HG02943 (cell line): ENCODE measurements around the gene XYLT2.

Experiments
- ATAC-seq: cut with Tn5 transposase; IDR thresholded peaks from one replicate; pipeline ENCODE4 v1.9.1; 2021; ENCODE audit warnings: mild to moderate bottlenecking, low read depth, moderate library complexity; ENCODE audit not compliant: unreplicated experiment

The XYLT2 gene

GRCh38 chr17:50361561-50362480 is 15.9 kb downstream of the XYLT2 start:
- no peak for ATAC-seq

- no peak for ATAC-seq
These were observed 16.7 kb downstream of the XYLT2 start for GRCh38 chr17:50362661-50363060.

- ATAC-seq = no peak
These were observed 17.5 kb downstream of the XYLT2 start for GRCh38 chr17:50363217-50364060.

- no peak for ATAC-seq
These were observed 18.1 kb downstream of the XYLT2 start for GRCh38 chr17:50364061-50364458.

- ATAC-seq = no peak
These were observed 18.8 kb downstream of the XYLT2 start for GRCh38 chr17:50364715-50365114.

- no peak for ATAC-seq
These were observed 19.2 kb downstream of the XYLT2 start for GRCh38 chr17:50365165-50365564.

- ATAC-seq = no peak
These were observed 19.9 kb downstream of the XYLT2 start for GRCh38 chr17:50365649-50366393.

GRCh38 chr17:50367401-50367800 is 21.5 kb downstream of the XYLT2 start:
- no peak for ATAC-seq

- ATAC-seq = no peak
These were observed 24.1 kb downstream of the XYLT2 start for GRCh38 chr17:50370052-50370451.

- no peak for ATAC-seq
These were observed 25.6 kb downstream of the XYLT2 start for GRCh38 chr17:50371526-50371925.

- ATAC-seq = no peak
These were observed 26.4 kb downstream of the XYLT2 start for GRCh38 chr17:50372222-50372757.

GRCh38 chr17:50372758-50373556 is 27.0 kb downstream of the XYLT2 start, which contains the start of the genes EME1 and MRPL27:
Gene EME1 (plus strand): TSS chr17:50373229. CDS start chr17:50375209, 1,980 bp downstream.
Gene MRPL27 (minus strand): TSS chr17:50373184. CDS start chr17:50373170, 14 bp downstream.
- peak; percentile 79 for ATAC-seq

- ATAC-seq = no peak
These were observed 27.8 kb downstream of the XYLT2 start for GRCh38 chr17:50373705-50374104.

- no peak for ATAC-seq
These were observed 30.1 kb downstream of the XYLT2 start for GRCh38 chr17:50375858-50376538.

GRCh38 chr17:50379351-50380132 is 33.6 kb downstream of the XYLT2 start:
- no peak for ATAC-seq

GRCh38 chr17:50380369-50381259 is 34.7 kb downstream of the XYLT2 start:
- ATAC-seq = no peak

- ATAC-seq = no peak
These were observed 35.4 kb downstream of the XYLT2 start for GRCh38 chr17:50381260-50381815.
